IMR-90 (cell line): Measurements from ENCODE around the gene ZBTB38.

Experiments
- CEBPB ChIP-seq: IDR thresholded peaks from 2 replicates; pipeline ENCODE4 v1.6.1; 2012; ENCODE audit warnings: low read depth, low read length, improper control_type of control experiment
- FOS ChIP-seq: fragments of 150-350 bp; IDR thresholded peaks from 2 replicates; pipeline ENCODE4 v1.6.1; 2016; ENCODE audit warnings: low read depth, low read length
- MAFK ChIP-seq: IDR thresholded peaks from 2 replicates; pipeline ENCODE4 v1.6.1; 2012; ENCODE audit warnings: low read depth, low read length, improper control_type of control experiment
- POLR2A ChIP-seq: IDR thresholded peaks from 2 replicates; pipeline ENCODE4 v1.6.1; 2012; ENCODE audit warnings: mild to moderate bottlenecking, low read depth, low read length
- RFX5 ChIP-seq: IDR thresholded peaks from 2 replicates; pipeline ENCODE4 v1.8.0; 2012; ENCODE audit warnings: low read depth, mild to moderate bottlenecking, low read length, moderate library complexity
- TF ChIP-seq, protein P1 (sequence below): conservative IDR thresholded peaks from 2 replicates; pipeline ENCODE4 v1.5.1; 2012; ENCODE audit warnings: mild to moderate bottlenecking, low read depth, low read length, improper control_type of control experiment
- TF ChIP-seq, protein P2 (sequence below): fragments of 150-350 bp; IDR thresholded peaks from 2 replicates; pipeline ENCODE4 v1.6.1; 2016; ENCODE audit warnings: low read depth, mild to moderate bottlenecking, low read length, moderate library complexity, borderline replicate concordance

DNA sequence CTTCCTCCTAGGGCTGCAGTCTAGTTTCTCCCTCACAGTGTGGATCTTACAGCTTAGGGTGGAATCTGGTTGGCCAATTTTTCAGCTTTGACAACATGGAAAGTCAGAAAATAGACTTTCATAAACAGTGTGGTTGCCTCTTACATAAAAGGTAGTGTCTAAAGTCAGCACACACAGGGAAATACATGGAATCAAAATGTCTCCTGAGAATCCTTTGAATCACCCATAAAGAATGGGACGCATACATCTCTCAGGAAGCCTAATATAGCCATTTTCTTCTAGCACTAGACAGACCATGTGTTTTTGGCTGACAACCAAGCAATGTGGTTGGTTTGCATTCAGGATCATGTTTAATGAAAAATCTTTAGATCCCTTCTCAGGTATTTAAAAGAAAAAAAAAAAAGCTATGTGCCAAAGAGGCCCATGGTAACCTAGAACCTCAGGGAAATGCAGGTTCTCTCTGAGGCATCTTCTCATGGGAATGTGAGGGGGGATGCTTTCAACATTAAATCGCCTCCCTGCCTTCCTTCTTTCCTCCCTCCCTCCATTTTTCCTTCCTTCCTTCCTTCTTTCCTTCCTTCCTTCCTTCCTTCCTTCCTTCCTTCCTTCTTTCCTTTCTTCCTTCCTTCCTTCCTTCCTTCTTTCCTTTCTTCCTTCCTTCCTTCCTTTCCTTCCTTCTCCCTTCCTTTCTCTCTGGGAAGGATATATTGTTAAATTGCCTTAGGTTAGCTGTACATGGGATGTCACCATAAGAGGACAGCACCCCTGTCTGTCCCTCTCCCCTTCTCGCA, 34.3 kb upstream of the ZBTB38 start:
- TF ChIP-seq POLR2A (no peak), FOS (no peak), CEBPB (no peak), MAFK (no peak), RFX5 (no peak)
- TF ChIP-seq, protein P1, sequence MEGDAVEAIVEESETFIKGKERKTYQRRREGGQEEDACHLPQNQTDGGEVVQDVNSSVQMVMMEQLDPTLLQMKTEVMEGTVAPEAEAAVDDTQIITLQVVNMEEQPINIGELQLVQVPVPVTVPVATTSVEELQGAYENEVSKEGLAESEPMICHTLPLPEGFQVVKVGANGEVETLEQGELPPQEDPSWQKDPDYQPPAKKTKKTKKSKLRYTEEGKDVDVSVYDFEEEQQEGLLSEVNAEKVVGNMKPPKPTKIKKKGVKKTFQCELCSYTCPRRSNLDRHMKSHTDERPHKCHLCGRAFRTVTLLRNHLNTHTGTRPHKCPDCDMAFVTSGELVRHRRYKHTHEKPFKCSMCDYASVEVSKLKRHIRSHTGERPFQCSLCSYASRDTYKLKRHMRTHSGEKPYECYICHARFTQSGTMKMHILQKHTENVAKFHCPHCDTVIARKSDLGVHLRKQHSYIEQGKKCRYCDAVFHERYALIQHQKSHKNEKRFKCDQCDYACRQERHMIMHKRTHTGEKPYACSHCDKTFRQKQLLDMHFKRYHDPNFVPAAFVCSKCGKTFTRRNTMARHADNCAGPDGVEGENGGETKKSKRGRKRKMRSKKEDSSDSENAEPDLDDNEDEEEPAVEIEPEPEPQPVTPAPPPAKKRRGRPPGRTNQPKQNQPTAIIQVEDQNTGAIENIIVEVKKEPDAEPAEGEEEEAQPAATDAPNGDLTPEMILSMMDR = no peak
- TF ChIP-seq, protein P2, sequence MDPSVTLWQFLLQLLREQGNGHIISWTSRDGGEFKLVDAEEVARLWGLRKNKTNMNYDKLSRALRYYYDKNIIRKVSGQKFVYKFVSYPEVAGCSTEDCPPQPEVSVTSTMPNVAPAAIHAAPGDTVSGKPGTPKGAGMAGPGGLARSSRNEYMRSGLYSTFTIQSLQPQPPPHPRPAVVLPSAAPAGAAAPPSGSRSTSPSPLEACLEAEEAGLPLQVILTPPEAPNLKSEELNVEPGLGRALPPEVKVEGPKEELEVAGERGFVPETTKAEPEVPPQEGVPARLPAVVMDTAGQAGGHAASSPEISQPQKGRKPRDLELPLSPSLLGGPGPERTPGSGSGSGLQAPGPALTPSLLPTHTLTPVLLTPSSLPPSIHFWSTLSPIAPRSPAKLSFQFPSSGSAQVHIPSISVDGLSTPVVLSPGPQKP = no peak
